ENCODE results near the gene ERFE.

- TF ChIP-seq TARDBP (IDR thresholded peaks at IDR 0.05) (no peak), HDGF (IDR thresholded peaks at IDR 0.05; ENCODE audit: borderline replicate concordance) (no peak), SP1 (IDR thresholded peaks at IDR 0.05) (no peak), BHLHE40 (IDR thresholded peaks at IDR 0.05; ENCODE audit: borderline replicate concordance) (no peak), LEF1 (IDR thresholded peaks at IDR 0.05; ENCODE audit: borderline replicate concordance) (no peak), ELF4 (IDR thresholded peaks at IDR 0.05) (no peak), L3MBTL2 (conservative IDR thresholded peaks at IDR 0.05) (no peak), FOXM1 (IDR thresholded peaks at IDR 0.05; ENCODE audit: borderline replicate concordance) (no peak)
These were observed 20.9 kb upstream of the ERFE start for GRCh38 chr2:238137885-238138284.

All from HEK293T (cell line).